OCI-LY1 (cell line): ENCODE data around the gene SLC25A44.
"Not testable (repeated sequence)": the region's sequence is repeated elsewhere in the genome, so short reads cannot be mapped to it uniquely, and the experiment has no call there.

Experiments used
- H2AFZ ChIP-seq: fragments of 200-600 bp; sonication (generic), shearing (Covaris generic); 2 replicates; pipeline ENCODE4 v1.6.0; 2014; ENCODE audit warnings: antibody characterized with exemption, mild to moderate bottlenecking, low read length
- H3F3A ChIP-seq: fragments of 200-600 bp; sonication (generic), shearing (Covaris generic); 2 replicates; pipeline ENCODE4 v1.6.0; 2014; ENCODE audit warnings: mild to moderate bottlenecking, antibody characterized with exemption, low read length, moderate library complexity; ENCODE audit not compliant: insufficient read depth
- H3K27ac ChIP-seq: fragments of 200-600 bp; sonication (generic); 2 replicates; pipeline ENCODE4 v1.5.1; 2014; ENCODE audit warnings: low read length, mixed run types, mild to moderate bottlenecking, low read depth; ENCODE audit not compliant: poor library complexity, severe bottlenecking
- H3K27me3 ChIP-seq: fragments of 200-600 bp; sonication (generic); 2 replicates; pipeline ENCODE4 v1.6.0; 2014; ENCODE audit warnings: antibody characterized with exemption, mild to moderate bottlenecking, low read length, moderate library complexity; ENCODE audit not compliant: insufficient read depth
- H3K36me3 ChIP-seq: fragments of 200-600 bp; sonication (generic); 2 replicates; pipeline ENCODE4 v1.6.1; 2014; ENCODE audit warnings: mild to moderate bottlenecking, antibody characterized with exemption, low read length, moderate library complexity, mixed read lengths; ENCODE audit not compliant: insufficient read depth
- H3K4me1 ChIP-seq: fragments of 200-600 bp; sonication (generic); 2 replicates; pipeline ENCODE4 v1.5.1; 2014; ENCODE audit warnings: mild to moderate bottlenecking, low read length, moderate library complexity; ENCODE audit not compliant: insufficient read depth, severe bottlenecking
- H3K4me2 ChIP-seq: fragments of 200-600 bp; sonication (generic), shearing (Covaris generic); 2 replicates; pipeline ENCODE4 v1.6.1; 2014; ENCODE audit warnings: low read length
- H3K4me3 ChIP-seq: fragments of 200-600 bp; sonication (generic); 2 replicates; pipeline ENCODE4 v1.5.1; 2014; ENCODE audit warnings: low read length, low read depth, mild to moderate bottlenecking, mixed read lengths; ENCODE audit not compliant: poor library complexity, severe bottlenecking
- H3K79me2 ChIP-seq: fragments of 200-600 bp; shearing (Covaris generic); 2 replicates; pipeline ENCODE4 v1.6.1; 2016; ENCODE audit warnings: mixed run types, low read length, mixed read lengths; ENCODE audit not compliant: insufficient read depth
- H3K9ac ChIP-seq: fragments of 200-600 bp; sonication (generic), shearing (Covaris generic); 2 replicates; pipeline ENCODE4 v1.6.1; 2014; ENCODE audit warnings: mild to moderate bottlenecking, low read length, mixed read lengths
- H3K9me2 ChIP-seq: fragments of 200-600 bp; sonication (generic), shearing (Covaris generic); 2 replicates; pipeline ENCODE4 v1.6.1; 2014; ENCODE audit warnings: low read depth, mild to moderate bottlenecking, low read length, mixed read lengths
- H3K9me3 ChIP-seq: fragments of 200-600 bp; shearing (Covaris generic); 2 replicates; pipeline ENCODE4 v1.6.1; 2014; ENCODE audit warnings: low read length, mixed read lengths
- H4K20me1 ChIP-seq: fragments of 200-600 bp; sonication (generic), shearing (Covaris generic); 2 replicates; pipeline ENCODE4 v1.6.0; 2016; ENCODE audit warnings: mild to moderate bottlenecking, low read length; ENCODE audit not compliant: insufficient read depth
- EZH2 ChIP-seq: fragments of 200-600 bp; sonication (generic), shearing (Covaris generic); IDR thresholded peaks from 2 replicates; pipeline ENCODE4 v1.8.0; 2017; ENCODE audit warnings: borderline replicate concordance, mixed run types, mild to moderate bottlenecking, antibody characterized with exemption, low read length, moderate library complexity, mixed read lengths
- TF ChIP-seq, protein P1 (sequence below): fragments of 200-600 bp; sonication (generic), shearing (Covaris generic); IDR thresholded peaks from 2 replicates; pipeline ENCODE4 v1.5.1; 2017; ENCODE audit warnings: mild to moderate bottlenecking, antibody characterized with exemption, low read length, moderate library complexity, mixed read lengths

The SLC25A44 gene

DNA sequence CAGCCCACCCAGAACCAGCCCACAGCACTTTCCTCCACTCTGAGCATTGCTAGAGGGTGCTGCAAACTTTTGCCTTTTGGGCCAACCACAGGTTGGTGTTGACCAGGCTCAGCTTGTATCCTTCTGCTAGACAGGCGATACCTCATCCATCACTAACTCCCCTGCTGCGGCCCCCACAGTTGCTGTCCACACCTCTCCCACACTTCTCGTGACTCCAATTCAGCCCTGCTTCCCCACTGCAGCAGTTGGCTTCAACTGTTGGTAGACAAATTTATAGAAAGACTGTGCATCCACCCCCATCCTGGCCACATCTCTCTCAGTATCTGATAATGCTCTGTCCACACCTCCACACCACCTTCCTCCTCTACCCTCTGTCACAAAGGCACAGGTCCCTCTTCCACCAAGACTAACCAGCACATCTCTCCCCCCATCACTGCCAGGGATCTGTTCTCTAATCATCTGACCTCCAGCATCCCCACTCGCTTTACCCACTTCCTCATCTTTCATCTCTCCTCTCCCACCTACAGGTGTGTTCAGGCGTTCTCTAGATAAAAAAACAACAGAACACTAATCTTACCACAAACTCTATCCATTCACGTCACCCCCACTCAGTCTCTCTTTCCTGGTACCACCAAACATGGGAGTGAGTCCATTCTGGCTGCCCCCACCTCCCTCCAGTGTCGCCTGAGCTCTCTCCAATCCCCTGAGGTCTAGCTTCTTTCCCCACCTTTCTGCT is 15.8 kb upstream of the SLC25A44 start:
- peaks cover 38% of the 10 kb centered on the region for H3K36me3 ChIP-seq
- TF ChIP-seq EZH2 = no peak
- TF ChIP-seq, protein P1, sequence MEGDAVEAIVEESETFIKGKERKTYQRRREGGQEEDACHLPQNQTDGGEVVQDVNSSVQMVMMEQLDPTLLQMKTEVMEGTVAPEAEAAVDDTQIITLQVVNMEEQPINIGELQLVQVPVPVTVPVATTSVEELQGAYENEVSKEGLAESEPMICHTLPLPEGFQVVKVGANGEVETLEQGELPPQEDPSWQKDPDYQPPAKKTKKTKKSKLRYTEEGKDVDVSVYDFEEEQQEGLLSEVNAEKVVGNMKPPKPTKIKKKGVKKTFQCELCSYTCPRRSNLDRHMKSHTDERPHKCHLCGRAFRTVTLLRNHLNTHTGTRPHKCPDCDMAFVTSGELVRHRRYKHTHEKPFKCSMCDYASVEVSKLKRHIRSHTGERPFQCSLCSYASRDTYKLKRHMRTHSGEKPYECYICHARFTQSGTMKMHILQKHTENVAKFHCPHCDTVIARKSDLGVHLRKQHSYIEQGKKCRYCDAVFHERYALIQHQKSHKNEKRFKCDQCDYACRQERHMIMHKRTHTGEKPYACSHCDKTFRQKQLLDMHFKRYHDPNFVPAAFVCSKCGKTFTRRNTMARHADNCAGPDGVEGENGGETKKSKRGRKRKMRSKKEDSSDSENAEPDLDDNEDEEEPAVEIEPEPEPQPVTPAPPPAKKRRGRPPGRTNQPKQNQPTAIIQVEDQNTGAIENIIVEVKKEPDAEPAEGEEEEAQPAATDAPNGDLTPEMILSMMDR = no peak
- H3K9me2 ChIP-seq = no peaks in the 10 kb centered on the region
- H2AFZ ChIP-seq = no peak overlapping the region
- H3K27ac ChIP-seq = no peak overlapping the region
- H3K79me2 ChIP-seq = no peaks in the 10 kb centered on the region
- H3K27me3 ChIP-seq = no peaks in the 10 kb centered on the region
- H3F3A ChIP-seq = no peaks in the 10 kb centered on the region
- no peaks in the 10 kb centered on the region for H4K20me1 ChIP-seq
- no peak overlapping the region for H3K9ac ChIP-seq
- H3K4me2 ChIP-seq = no peak overlapping the region
- H3K9me3 ChIP-seq = no peaks in the 10 kb centered on the region
- no peaks in the 10 kb centered on the region for H3K4me1 ChIP-seq
- H3K4me3 ChIP-seq = no peak overlapping the region

DNA sequence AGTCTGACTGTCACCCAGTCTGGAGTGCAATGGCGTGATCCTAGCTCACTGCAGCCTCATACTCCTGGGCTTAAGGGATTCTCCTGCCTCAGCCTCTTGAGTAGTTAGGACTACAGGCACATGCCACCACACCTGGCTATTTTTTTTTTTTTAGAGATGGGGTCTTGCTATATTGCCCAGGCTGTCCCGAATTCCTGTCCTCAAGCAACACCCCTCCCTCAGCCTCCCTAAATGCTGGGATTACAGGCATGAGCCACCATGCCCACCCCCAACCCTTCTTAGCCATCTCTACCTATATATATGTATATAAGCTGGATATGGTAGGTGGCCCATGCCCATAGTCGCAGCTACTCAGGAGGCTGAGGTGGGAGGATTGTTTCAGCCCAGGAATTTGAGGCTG is 13.4 kb upstream of the SLC25A44 start:
- no peak overlapping the region for H3K4me2 ChIP-seq

DNA sequence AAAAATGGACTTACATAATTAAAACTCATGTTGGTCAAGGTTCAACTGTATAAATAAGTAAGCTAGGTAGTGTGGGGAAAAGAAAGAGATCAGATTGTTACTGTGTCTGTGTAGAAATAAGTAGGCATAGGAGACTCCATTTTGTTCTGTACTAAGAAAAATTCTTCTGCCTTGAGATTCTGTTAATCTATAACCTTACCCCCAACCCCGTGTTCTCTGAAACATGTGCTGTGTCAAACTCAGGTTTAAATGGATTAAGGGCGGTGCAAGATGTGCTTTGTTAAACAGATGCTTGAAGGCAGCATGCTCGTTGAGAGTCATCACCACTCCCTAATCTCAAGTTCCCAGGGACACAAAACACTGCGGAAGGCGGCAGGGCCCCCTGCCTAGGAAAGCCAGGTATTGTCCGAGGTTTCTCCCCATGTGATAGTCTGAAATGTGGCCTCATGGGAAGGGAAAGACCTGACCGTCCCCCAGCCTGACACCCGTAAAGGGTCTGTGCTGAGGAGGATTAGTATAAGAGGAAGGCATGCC is 12.4 kb upstream of the SLC25A44 start:
- H4K20me1 ChIP-seq, H3K27ac ChIP-seq, H3K9ac ChIP-seq, H2AFZ ChIP-seq, H3F3A ChIP-seq, H3K9me3 ChIP-seq, H3K9me2 ChIP-seq, H3K4me3 ChIP-seq, H3K79me2 ChIP-seq, H3K4me1 ChIP-seq, H3K4me2 ChIP-seq, H3K27me3 ChIP-seq: not testable (repeated sequence)
- peaks cover 10% of the 10 kb centered on the region for H3K36me3 ChIP-seq

More for the DNA sequence above, 13.4 kb upstream of the SLC25A44 start:
- Histone ChIP-seq H3K4me3 (no peak overlapping the region), H3K79me2 (no peaks in the 10 kb centered on the region), H2AFZ (no peak overlapping the region), H3K27me3 (no peaks in the 10 kb centered on the region), H3K27ac (no peak overlapping the region), H4K20me1 (no peaks in the 10 kb centered on the region), H3K4me1 (no peaks in the 10 kb centered on the region), H3K9ac (no peak overlapping the region), H3K9me3 (no peaks in the 10 kb centered on the region), H3F3A (no peaks in the 10 kb centered on the region), H3K9me2 (no peaks in the 10 kb centered on the region), H3K36me3 (peaks cover 15% of the 10 kb centered on the region)
- TF ChIP-seq, protein P1 = no peak
- no peak for TF ChIP-seq EZH2

DNA sequence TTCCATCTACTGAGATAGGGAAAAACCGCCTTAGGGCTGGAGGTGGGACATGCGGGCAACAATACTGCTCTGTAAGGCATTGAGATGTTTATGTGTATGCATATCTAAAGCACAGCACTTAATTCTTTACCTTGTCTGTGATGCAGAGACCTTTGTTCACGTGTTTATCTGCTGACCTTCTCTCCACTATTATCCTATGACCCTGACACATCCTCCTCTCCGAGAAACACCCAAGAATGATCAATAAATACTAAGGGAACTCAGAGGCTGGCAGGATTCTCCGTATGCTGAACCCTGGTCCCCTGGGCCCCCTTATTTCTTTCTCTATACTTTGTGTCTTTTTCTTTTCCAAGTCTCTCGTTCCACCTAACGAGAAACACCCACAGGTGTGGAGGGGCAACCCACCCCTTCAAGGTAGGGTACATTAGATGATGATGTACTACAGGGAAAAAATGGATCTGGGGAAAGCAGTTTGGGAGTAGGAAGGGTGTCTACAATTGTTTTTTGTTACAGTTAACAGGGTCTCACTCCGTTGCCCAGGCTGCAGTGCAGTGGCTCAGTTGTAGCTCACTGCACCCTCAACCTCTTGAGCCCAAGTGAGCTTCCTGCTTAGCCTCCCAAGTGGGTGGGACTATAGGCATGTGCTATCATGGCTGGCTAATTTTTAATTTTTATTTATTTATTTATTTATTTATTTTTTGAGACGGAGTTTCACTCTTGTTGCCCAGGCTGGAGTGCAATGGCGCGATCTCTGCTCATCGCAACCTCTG is 11.7 kb upstream of the SLC25A44 start:
- not testable (repeated sequence) for H3K9ac ChIP-seq

DNA sequence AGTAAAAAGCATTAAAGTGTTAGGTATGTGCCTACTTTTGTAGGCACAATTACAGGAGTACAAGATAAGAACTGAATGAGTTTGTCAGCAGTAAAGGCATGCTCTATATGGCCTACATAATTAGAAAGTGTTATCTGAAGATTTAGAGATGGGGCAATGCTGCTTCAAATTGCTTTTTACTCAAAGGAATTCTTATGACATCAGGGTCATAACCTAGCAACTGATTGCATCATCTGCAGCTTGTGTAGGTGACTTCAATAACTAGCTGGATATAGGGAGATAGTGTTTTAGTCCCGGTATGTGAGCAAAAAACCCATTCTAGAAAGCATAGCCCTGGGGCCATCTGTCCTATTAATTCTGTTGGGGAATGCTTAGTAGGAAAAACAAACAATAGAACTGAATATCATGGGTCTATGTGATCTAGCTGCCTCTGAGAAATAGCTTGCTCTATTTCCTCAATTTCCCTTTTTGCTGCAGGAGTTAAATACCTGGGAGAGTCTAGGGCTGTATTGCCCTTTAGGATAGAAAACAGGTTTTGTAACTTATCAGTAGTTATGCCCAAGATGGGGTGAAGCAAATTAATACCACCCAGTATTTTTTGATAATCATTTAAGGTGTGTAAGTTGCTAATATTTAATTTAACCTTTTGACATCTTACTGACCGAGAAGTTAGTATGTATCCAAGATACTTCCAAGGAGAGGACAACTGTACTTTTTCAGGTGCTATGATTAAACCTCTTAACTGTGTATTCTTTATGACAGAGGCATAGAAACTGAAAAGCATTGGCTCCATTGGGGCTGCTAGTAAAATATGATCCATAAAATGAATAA is 7.3 kb upstream of the SLC25A44 start:
- H3K36me3 ChIP-seq, H3K27me3 ChIP-seq, H3K27ac ChIP-seq, H3K79me2 ChIP-seq, H3K4me3 ChIP-seq, H3K9me2 ChIP-seq, H3K4me2 ChIP-seq, H3K4me1 ChIP-seq, H3F3A ChIP-seq, H3K9ac ChIP-seq, H3K9me3 ChIP-seq, H4K20me1 ChIP-seq, H2AFZ ChIP-seq: not testable (repeated sequence)

More for the DNA sequence above, 11.7 kb upstream of the SLC25A44 start:
- H3K4me2 ChIP-seq, H3K27me3 ChIP-seq, H2AFZ ChIP-seq, H3K4me1 ChIP-seq, H3K9me3 ChIP-seq, H3K4me3 ChIP-seq, H4K20me1 ChIP-seq, H3F3A ChIP-seq, H3K36me3 ChIP-seq, H3K9me2 ChIP-seq, H3K27ac ChIP-seq, H3K79me2 ChIP-seq: not testable (repeated sequence)
